GM12874 (cell line): ENCODE measurements around the gene PTPA.

Experiments used
- CTCF ChIP-seq: IDR thresholded peaks from 2 replicates; pipeline ENCODE4 v1.5.1; 2011; ENCODE audit warnings: low read depth, mild to moderate bottlenecking, control low read depth, low read length, moderate library complexity; ENCODE audit not compliant: insufficient read depth

PTPA gene

GRCh38 chr9:129128689-129129088 is 17.5 kb downstream of the PTPA start:
- TF ChIP-seq CTCF = no peak

DNA sequence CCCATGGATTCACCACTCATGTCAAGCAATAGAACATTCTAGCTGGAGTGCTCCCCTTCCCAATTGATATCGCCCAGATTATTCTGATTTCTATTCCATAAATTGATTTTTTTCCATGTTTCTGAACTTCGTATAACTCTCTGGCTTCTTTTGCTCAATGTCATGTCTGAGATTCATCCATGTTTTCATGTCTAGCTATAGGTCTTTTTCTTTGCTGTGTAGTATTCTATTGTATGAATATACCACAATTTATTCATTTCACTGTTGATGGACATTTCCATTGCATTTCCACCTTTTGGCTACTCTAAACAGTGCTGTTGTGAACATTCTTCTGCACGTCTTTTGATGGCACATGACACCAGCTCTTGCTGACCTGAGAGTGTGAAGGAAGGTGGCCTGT is 19.6 kb downstream of the PTPA start:
- TF ChIP-seq CTCF = no peak

DNA sequence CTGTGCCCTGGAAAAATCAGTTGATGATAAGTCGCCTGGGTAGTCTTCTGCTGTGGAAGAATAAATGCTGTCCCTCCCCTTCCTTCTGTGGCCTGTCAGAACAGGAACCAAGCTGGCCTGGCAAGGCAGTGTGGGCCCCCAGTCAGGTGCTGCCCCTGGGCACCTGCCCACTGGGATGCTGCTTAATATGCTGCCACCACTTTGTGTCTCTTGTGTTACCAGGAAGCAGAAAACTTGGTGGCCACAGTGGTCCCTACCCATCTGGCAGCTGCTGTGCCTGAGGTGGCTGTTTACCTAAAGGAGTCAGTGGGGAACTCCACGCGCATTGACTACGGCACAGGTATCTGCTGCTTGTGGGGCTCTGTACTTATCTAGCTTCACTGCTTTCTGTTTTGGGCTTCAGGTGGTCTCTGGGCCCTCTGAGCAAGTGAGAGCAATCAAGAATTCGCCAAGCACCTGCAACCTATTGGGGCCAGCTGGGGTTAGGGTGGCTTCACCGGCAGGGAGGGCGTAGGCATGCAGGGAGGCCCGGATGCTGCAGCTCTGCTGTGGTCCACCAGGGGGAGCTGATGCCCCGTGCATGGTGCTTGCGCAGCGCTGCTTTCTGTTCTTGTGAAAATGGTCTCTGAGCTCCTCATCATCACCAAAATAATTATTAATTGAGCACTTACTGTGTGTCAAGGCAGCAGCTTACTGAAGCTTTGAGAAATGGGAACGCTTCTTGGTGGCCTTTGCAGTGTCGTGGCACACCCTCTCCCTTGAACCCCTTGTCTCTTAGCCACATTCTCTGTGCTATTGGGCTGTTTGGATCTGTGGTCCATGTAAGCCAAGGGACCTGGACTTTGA is 20.3 kb downstream of the PTPA start:
- peak; percentile 99 for TF ChIP-seq CTCF

- TF ChIP-seq CTCF = no peak
These were observed 21.9 kb downstream of the PTPA start for GRCh38 chr9:129133082-129133481.

GRCh38 chr9:129135476-129135875 is 24.3 kb downstream of the PTPA start:
- no peak for TF ChIP-seq CTCF

- TF ChIP-seq CTCF = no peak
These were observed 25.3 kb downstream of the PTPA start for GRCh38 chr9:129136446-129137035.

DNA sequence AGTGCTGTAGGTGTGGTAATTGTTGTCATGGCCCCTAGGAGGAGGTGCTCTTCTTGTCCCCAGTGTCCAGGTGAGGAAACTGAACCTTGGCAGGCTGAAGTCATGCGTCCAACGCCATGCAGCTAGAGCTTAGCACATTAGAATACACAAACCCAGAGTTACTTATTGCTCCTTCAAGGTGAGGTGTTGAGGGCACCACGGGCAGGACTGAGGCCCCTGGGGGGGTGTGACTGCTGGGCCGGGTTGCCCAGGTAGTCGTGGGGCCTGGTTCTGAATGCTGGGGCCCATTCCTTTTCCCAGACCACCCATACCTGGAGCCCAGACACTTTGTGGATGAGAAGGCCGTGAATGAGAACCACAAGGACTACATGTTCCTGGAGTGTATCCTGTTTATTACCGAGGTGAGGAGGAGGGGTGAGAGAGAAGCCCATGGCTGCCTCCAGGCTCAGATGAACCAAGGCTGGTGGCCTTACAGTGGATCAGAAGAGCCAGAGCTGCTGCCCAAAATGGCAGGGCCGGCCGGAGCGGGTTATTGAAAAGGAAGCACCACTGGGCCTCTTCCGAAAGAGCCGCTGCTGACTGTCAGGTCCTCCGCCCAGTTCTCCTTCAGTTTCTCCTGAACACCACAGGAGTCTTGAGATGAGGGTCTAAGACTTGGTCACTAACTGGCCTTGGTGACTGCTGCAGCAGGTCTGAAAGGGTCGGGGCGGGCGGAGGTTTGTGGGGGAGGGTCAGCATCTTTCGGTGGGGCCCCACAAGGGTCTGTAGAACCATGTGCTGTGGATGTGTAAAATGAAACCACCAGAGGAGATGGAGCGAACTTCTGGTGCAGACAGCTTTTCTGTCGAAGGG is 26.3 kb downstream of the PTPA start:
- TF ChIP-seq CTCF = no peak
